ENCODE results near the gene GRID2. TPM values are rescaled to one million over a fixed set of nuclear protein-coding genes. Genes with fewer than 3 reads are reported as not detected.

GRID2 gene
- total RNA-seq, 1 donor from 2014 or later = 1.3 TPM

GRCh38 chr4:92657695-92658094 is 353.9 kb downstream of the GRID2 start:
- Mint-ChIP-seq H3K36me3 (ENCODE audit: low read depth) (no peaks in the 10 kb centered on the region), H3K27ac (ENCODE audit: unreplicated experiment) (no peak overlapping the region), H3K4me3 (no peak overlapping the region), H3K9me3 (peaks cover 2% of the 10 kb centered on the region), H3K4me1 (peaks cover 3% of the 10 kb centered on the region), H3K27me3 (ENCODE audit: low read depth) (no peaks in the 10 kb centered on the region)
- no peak for DNase-seq (ENCODE audit: low read depth, low spot score)
- no peak for TF ChIP-seq CTCF (conservative IDR thresholded peaks at IDR 0.05)

- H3K4me1 Mint-ChIP-seq = peaks cover 3% of the 10 kb centered on the region
- H3K36me3 Mint-ChIP-seq (ENCODE audit: low read depth) = no peaks in the 10 kb centered on the region
- H3K27ac Mint-ChIP-seq (ENCODE audit: unreplicated experiment) = no peak overlapping the region
- TF ChIP-seq CTCF (conservative IDR thresholded peaks at IDR 0.05) = no peak
- peaks cover 2% of the 10 kb centered on the region for H3K9me3 Mint-ChIP-seq
- H3K4me3 Mint-ChIP-seq = no peak overlapping the region
- DNase-seq (ENCODE audit: low read depth, low spot score) = no peak
- no peaks in the 10 kb centered on the region for H3K27me3 Mint-ChIP-seq (ENCODE audit: low read depth)
Observed at GRCh38 chr4:92658318-92658717, 354.6 kb downstream of the GRID2 start.

- Mint-ChIP-seq H3K4me1 (no peaks in the 10 kb centered on the region), H3K9me3 (no peaks in the 10 kb centered on the region)
Observed at GRCh38 chr4:92677805-92678204, 374.0 kb downstream of the GRID2 start.

GRCh38 chr4:92678292-92678691 is 374.5 kb downstream of the GRID2 start:
- no peak for TF ChIP-seq CTCF (conservative IDR thresholded peaks at IDR 0.05)
- H3K9me3 Mint-ChIP-seq = no peaks in the 10 kb centered on the region

More at GRCh38 chr4:92677805-92678204, 374.0 kb downstream of the GRID2 start:
- Mint-ChIP-seq H3K27me3 (ENCODE audit: low read depth) (no peaks in the 10 kb centered on the region), H3K27ac (ENCODE audit: unreplicated experiment) (no peak overlapping the region), H3K36me3 (ENCODE audit: low read depth) (no peaks in the 10 kb centered on the region), H3K4me3 (no peak overlapping the region)
- no peak for TF ChIP-seq CTCF (conservative IDR thresholded peaks at IDR 0.05)
- DNase-seq (ENCODE audit: low read depth, low spot score) = no peak

GRCh38 chr4:92679149-92679548 is 375.4 kb downstream of the GRID2 start:
- DNase-seq (ENCODE audit: low read depth, low spot score) = no peak
- Mint-ChIP-seq H3K27ac (ENCODE audit: unreplicated experiment) (no peak overlapping the region), H3K9me3 (no peaks in the 10 kb centered on the region), H3K4me3 (no peak overlapping the region), H3K27me3 (ENCODE audit: low read depth) (no peaks in the 10 kb centered on the region), H3K4me1 (no peaks in the 10 kb centered on the region), H3K36me3 (ENCODE audit: low read depth) (no peaks in the 10 kb centered on the region)
- TF ChIP-seq CTCF (conservative IDR thresholded peaks at IDR 0.05) = no peak

More at GRCh38 chr4:92678292-92678691, 374.5 kb downstream of the GRID2 start:
- DNase-seq (ENCODE audit: low read depth, low spot score) = no peak
- H3K4me3 Mint-ChIP-seq = no peak overlapping the region
- H3K4me1 Mint-ChIP-seq = no peaks in the 10 kb centered on the region
- H3K27ac Mint-ChIP-seq (ENCODE audit: unreplicated experiment) = no peak overlapping the region
- H3K36me3 Mint-ChIP-seq (ENCODE audit: low read depth) = no peaks in the 10 kb centered on the region
- H3K27me3 Mint-ChIP-seq (ENCODE audit: low read depth) = no peaks in the 10 kb centered on the region

GRCh38 chr4:92714640-92715039 is 410.9 kb downstream of the GRID2 start:
- Mint-ChIP-seq H3K9me3 (peaks cover 9% of the 10 kb centered on the region), H3K4me3 (no peak overlapping the region), H3K27ac (ENCODE audit: unreplicated experiment) (no peak overlapping the region), H3K4me1 (no peaks in the 10 kb centered on the region), H3K27me3 (ENCODE audit: low read depth) (no peaks in the 10 kb centered on the region), H3K36me3 (ENCODE audit: low read depth) (no peaks in the 10 kb centered on the region)
- DNase-seq (ENCODE audit: low read depth, low spot score) = no peak
- no peak for TF ChIP-seq CTCF (conservative IDR thresholded peaks at IDR 0.05)

All from neural crest cell (in vitro differentiated cells).